ENCODE measurements around the gene DNAJC1.
"Not testable (repeated sequence)": the region's sequence is repeated elsewhere in the genome, so short reads cannot be mapped to it uniquely, and the experiment has no call there.

The DNAJC1 gene

DNA sequence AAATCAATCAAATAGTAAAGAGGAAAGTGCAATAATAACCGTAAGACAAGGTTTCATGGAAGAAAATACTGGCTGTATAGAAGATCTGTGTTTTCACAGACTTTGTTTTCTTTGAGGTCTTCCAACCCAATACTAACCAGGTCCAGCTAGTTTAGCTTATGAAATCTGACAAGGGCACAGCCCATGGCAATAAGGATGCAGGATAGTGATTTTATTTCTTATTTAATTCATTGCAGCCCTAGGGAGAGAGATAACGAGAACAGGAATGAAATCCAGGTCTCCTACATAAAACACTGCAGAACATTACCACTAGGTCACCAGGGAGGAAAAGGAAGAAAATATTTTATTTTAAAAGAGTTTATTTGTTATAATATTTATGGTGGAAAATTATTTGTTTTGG, 145.1 kb downstream of the DNAJC1 start:
- TF ChIP-seq CTCF (IDR thresholded peaks at IDR 0.05; ENCODE audit: borderline replicate concordance, insufficient read depth, low read depth, low read length), result no peak
- no peak overlapping the region for H3K4me3 ChIP-seq (ENCODE audit: low read depth, low read length)

GRCh38 chr10:21849607-21850006, 153.9 kb downstream of the DNAJC1 start:
- no peak for TF ChIP-seq CTCF (IDR thresholded peaks at IDR 0.05; ENCODE audit: borderline replicate concordance, insufficient read depth, low read depth, low read length)
- H3K4me3 ChIP-seq (ENCODE audit: low read depth, low read length), result no peak overlapping the region

DNA sequence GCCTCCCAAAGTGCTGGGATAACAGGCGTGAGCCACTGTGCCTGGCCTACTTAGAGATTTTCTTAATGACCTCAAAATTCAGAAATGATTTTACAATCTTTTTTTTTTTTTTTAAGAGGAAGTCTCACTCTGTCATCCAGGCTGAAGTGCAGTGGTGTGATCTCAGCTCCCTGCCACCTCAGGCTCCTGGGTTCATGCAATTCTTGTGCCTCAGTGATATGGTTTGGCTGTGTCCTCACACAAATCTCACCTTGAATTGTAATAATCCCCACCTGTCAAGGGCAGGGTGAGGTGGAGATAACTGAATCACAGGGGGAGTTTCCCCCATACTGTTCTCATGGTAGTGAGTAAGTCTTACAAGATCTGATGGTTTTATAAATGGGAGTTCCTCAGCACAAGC, 159.9 kb downstream of the DNAJC1 start:
- H3K4me3 ChIP-seq (ENCODE audit: low read depth, low read length), result no peak overlapping the region
- TF ChIP-seq CTCF (IDR thresholded peaks at IDR 0.05; ENCODE audit: borderline replicate concordance, insufficient read depth, low read depth, low read length), result no peak

DNA sequence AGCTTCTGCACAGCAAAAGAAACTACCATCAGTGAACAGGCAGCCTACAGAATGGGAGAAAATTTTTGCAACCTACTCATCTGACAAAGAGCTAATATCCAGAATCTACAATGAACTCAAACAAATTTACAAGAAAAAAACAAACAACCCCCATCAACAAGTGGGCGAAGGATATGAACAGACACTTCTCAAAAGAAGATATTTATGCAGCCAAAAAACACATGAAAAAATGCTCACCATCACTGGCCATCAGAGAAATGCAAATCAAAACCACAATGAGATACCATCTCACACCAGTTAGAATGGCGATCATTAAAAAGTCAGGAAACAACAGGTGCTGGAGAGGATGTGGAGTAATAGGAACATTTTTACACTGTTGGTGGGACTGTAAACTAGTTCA, 162.3 kb downstream of the DNAJC1 start:
- H3K4me3 ChIP-seq (ENCODE audit: low read depth, low read length), result not testable (repeated sequence)

- H3K4me3 ChIP-seq (ENCODE audit: low read depth, low read length), result not testable (repeated sequence)
These were observed 166.0 kb downstream of the DNAJC1 start for GRCh38 chr10:21837487-21837886.

DNA sequence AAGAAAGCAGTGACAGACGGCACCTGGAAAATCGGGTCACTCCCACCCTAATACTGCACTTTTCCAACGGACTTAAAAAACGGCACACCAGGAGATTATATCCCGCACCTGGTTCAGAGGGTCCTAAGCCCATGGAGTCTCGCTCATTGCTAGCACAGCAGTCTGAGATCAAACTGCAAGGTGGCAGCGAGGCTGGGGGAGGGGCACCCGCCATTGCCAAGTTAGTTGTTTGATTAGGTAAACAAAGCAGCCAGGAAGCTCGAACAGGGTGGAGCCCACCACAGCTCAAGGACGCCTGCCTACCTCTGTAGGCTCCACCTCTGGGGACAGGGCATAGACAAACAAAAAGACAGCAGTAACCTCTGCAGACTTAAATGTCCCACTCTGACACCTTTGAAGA, 169.0 kb downstream of the DNAJC1 start:
- H3K4me3 ChIP-seq (ENCODE audit: low read depth, low read length), result not testable (repeated sequence)

DNA sequence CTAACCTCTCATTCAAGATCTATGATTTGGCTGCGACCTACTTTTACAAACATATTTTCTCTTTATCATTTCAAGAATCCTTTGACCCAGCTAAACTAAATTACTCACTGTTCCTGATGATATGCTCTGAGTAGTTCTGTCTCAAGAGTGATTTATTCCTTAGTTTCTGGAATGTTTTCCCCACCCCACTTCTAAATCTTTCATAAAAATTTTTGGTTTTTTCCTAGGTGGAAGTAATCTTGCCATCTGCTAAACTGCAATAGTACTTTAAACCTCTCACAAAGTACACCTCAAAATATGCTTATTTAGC, 170.8 kb downstream of the DNAJC1 start:
- TF ChIP-seq CTCF (IDR thresholded peaks at IDR 0.05; ENCODE audit: borderline replicate concordance, insufficient read depth, low read depth, low read length), result no peak
- no peak overlapping the region for H3K4me3 ChIP-seq (ENCODE audit: low read depth, low read length)

- no peak overlapping the region for H3K4me3 ChIP-seq (ENCODE audit: low read depth, low read length)
- TF ChIP-seq CTCF (IDR thresholded peaks at IDR 0.05; ENCODE audit: borderline replicate concordance, insufficient read depth, low read depth, low read length), result no peak
These were observed 171.3 kb downstream of the DNAJC1 start for GRCh38 chr10:21831986-21832820.

DNA sequence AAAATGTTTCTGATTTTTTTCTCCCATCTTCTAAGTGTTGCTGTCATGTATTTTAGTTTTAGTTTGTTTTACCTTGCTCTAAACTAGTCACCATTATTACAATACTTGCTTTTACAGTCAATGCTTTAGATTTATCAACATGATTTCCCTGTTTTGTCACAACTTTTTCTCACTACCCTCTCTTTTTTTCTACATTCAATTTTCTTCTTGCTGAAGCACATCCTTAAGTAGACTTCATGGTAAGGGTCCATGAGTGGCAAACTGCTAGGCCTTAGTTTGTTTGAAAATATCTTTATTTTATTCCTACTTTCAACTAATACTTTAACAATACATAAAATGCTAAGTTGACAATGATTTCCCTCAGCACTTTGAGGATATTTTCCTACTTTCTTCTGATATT, 173.5 kb downstream of the DNAJC1 start:
- TF ChIP-seq CTCF (IDR thresholded peaks at IDR 0.05; ENCODE audit: borderline replicate concordance, insufficient read depth, low read depth, low read length), result no peak
- H3K4me3 ChIP-seq (ENCODE audit: low read depth, low read length), result no peak overlapping the region

Data from GM12875 (cell line).